Suprapubic skin (tissue), 4 donors: ENCODE results near the gene NEMP1.

Experiments used
- EP300 ChIP-seq: sonication (generic); formaldehyde crosslinking; IDR thresholded peaks from one replicate; pipeline ENCODE4 v1.6.1; 2017; ENCODE audit warnings: antibody characterized with exemption
- POLR2A ChIP-seq, 2 donors: fragments of 450-650 bp; IDR thresholded peaks; one replicate each; pipeline ENCODE4 v1.6.1; 2017; ENCODE audit warnings: antibody characterized with exemption in 2 of 2, mild to moderate bottlenecking in 2 of 2, moderate library complexity in 2 of 2
- POLR2AphosphoS5 ChIP-seq, 3 donors: sonication (generic); formaldehyde crosslinking; IDR thresholded peaks; one replicate each; pipeline ENCODE4 v1.6.1; 2017; ENCODE audit warnings: antibody characterized with exemption in 3 of 3
- TF ChIP-seq, protein P1 (sequence below), 2 donors: fragments of 200-600 bp in 1 of 2; fragments of 450-650 bp in 1 of 2; sonication (generic) in 1 of 2; IDR thresholded peaks; one replicate each; pipeline ENCODE4 v1.5.1; 2016 to 2019; ENCODE audit warnings: antibody characterized with exemption in 2 of 2, mild to moderate bottlenecking in 1 of 2, moderate library complexity in 1 of 2

DNA sequence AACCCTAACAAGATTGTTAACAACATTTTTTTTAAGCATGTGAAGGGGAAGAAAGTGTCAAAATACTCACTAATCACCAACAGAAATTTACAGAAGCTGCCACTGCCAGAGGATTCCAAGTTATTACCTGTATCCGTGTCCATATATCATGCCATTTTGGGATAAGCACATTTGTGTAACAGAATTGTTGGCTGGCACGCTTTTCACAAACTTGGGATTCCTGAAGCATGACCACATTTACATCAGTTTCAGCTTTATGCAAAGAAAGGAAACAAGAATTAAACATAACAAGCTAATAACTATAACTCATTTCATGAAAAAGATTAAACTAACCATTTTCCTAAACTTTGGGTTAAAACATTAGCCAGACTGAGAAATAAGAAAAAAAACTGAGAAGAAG lies 5.9 kb downstream of the NEMP1 start:
- TF ChIP-seq POLR2A (IDR thresholded peaks at IDR 0.05): no peak
- TF ChIP-seq, protein P1, sequence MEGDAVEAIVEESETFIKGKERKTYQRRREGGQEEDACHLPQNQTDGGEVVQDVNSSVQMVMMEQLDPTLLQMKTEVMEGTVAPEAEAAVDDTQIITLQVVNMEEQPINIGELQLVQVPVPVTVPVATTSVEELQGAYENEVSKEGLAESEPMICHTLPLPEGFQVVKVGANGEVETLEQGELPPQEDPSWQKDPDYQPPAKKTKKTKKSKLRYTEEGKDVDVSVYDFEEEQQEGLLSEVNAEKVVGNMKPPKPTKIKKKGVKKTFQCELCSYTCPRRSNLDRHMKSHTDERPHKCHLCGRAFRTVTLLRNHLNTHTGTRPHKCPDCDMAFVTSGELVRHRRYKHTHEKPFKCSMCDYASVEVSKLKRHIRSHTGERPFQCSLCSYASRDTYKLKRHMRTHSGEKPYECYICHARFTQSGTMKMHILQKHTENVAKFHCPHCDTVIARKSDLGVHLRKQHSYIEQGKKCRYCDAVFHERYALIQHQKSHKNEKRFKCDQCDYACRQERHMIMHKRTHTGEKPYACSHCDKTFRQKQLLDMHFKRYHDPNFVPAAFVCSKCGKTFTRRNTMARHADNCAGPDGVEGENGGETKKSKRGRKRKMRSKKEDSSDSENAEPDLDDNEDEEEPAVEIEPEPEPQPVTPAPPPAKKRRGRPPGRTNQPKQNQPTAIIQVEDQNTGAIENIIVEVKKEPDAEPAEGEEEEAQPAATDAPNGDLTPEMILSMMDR (IDR thresholded peaks at IDR 0.05): no peak
- no peak for TF ChIP-seq EP300
- no peak for TF ChIP-seq POLR2AphosphoS5 (IDR thresholded peaks at IDR 0.05)
